Stimulated activated CD8-positive, alpha-beta memory T cell treated with anti-CD3 and anti-CD28 coated beads, Interleukin-12 subunit alpha, Interleukin-12 subunit beta, amount 100 ng/mL, for 24 hours (primary cell): ENCODE results near the gene RILPL2.
"Not testable (repeated sequence)": the region's sequence is repeated elsewhere in the genome, so short reads cannot be mapped to it uniquely, and the experiment has no call there.

Experiments
- DNase-seq: peaks from one replicate; pipeline ENCODE4 v3.0.0-alpha.2; 2020; ENCODE audit errors: extremely low read depth

Gene RILPL2

GRCh38 chr12:123436017-123436964 is at the start of gene RILPL2:
Gene RILPL2 (minus strand): TSS chr12:123436684. CDS start chr12:123436420, 264 bp downstream.
- peak; percentile 81 for DNase-seq

DNA sequence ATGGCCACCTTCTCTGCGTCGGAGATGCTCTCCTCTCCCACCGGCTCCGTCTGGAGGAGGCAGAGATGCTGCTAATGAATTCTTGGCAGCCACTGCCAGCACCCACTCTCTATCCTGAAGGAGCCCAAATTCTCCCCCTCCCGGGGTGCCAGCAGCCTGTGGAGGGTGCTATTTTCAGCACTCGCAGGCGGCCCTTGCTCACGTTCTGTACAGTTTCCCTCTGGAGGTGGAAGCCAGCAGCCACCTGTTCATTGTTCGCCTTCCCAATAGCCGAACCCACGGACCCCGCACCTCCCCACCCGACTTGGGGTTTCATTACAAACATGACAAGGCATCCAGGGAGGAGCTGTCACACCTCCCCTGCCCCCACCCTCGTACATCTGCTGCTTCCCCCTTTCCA is 49.3 kb upstream of the RILPL2 start:
- DNase-seq: no peak

DNA sequence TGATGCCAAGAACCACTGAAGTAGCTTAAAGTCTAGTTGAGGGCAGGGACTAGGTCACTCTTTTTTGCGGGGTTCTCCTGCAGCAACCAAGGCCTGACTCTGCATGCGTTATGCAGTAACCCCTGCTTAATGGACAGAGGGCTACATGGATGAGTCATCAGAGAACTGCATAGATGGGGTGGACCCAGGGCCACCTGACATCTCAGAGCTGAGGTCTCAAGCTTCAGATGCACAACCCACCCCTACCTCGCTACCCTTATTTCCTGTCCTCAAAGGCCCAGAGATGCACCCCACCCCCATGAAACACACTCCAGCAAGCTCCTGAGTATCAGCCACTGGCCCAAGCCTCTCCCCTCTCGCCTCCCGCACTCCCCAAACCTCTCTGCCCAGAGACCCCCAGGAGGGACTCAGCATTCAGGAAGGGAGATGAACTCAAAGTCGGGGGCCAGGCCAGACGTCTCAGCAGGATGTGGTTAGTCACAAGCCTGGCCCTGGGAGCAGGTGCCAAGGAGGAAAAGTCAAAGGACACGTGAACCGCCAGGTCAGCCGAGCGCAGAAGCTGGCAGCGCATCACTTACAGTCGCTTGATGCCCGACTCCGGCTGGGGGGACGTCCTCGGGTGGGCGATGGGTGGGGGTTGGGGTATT is 47.2 kb upstream of the RILPL2 start:
- DNase-seq: no peak

GRCh38 chr12:123482876-123483275 is 46.4 kb upstream of the RILPL2 start:
- DNase-seq: no peak

- not testable (repeated sequence) for DNase-seq
Observed at GRCh38 chr12:123481251-123481650, 44.8 kb upstream of the RILPL2 start.

- DNase-seq: no peak
Observed at GRCh38 chr12:123479442-123480180, 43.1 kb upstream of the RILPL2 start.

DNA sequence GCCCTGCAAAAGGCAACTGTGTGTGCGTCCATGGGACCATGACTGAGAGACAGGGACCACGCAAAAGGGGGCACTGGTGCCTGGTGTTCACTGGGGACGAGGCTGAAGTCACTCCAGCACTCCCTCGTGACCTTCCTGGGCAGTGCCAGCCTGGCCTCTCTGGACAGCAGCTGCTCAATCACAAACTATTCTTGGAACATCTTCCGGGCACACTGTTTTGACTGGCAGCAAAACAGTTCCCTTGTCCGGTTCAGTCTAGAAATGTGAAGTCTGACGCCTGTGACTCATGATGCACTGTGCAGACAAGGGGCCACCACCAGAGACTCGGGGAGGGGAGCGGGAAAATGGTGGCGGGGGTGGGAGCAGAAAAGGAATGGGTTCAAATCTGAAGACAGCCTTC is 42.3 kb upstream of the RILPL2 start:
- DNase-seq: no peak

DNA sequence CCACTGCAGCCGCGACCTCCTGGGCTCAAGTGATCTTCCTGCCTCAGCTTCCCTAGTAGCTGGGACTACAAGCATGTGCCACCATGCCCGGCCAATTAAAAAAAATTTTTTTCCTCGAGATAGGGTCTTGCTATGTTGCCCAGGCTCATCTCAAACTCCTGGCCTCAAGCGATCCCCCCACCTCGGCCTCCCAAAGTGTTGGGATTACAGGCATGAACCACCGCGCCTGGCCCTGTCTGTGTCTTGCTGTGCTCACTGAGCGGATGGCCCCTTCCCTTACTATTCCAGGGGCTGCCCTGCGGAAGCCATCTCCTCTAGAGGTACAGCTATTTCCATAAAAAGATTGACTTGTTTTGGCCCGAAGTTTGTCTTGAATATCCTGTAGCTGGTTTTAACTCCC is 41.6 kb upstream of the RILPL2 start:
- no peak for DNase-seq

GRCh38 chr12:123475246-123475703 is 38.8 kb upstream of the RILPL2 start:
- no peak for DNase-seq

- no peak for DNase-seq
Observed at GRCh38 chr12:123474485-123475245, 38.2 kb upstream of the RILPL2 start.

DNA sequence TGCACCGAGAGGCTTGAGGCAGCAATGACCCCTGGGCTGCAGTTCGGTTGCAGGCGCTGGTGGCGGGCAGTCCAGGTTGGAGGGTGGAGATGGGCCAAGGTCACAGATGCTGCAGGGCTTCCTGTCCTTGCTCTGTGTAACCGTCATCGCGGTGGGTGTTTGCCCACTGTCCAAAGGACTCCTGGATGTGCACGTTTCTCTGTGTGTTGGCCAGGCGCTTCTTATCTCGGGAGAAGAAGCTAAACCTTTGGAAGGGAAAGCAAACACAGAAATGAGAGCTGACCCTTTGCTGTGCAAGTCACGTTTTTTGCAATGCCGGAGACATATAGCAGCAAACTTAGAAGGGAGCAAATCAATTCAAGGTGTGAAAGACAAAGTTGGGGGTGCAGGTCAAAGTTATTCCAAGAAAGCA is 36.0 kb upstream of the RILPL2 start:
- DNase-seq: no peak

DNA sequence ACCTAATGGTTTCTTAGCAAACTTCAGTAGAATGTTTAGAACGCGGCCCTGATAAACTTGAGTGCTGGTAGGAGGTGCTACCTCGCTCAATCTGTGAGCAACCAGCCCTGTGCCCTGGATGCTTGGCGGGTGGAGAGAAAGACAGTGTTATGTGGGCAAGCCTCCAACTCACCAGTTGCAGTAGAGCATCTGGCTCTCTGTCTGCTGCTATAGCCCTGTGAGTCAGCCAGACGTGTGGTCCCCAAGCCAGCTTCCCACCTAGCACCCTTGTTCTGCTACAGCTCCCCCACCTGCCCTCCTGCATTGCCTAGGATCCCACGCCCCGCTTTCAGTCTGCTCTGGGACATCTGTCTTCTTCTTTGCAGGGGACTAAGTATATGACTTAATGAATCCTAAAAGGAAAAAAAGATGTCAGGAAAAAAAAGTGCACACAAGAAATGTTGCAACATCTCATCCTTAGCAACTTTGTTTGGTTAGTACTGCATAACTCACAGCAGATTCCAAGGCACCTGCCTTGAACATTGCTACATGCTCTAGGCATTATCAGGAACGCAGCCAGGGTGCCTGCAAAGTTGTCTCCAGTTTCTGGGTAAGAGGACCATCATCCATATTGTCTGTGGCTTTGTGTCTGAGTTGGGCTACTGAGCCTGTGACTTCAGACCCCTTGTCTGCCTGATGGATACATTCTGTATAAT is 35.0 kb upstream of the RILPL2 start:
- DNase-seq: no peak

DNA sequence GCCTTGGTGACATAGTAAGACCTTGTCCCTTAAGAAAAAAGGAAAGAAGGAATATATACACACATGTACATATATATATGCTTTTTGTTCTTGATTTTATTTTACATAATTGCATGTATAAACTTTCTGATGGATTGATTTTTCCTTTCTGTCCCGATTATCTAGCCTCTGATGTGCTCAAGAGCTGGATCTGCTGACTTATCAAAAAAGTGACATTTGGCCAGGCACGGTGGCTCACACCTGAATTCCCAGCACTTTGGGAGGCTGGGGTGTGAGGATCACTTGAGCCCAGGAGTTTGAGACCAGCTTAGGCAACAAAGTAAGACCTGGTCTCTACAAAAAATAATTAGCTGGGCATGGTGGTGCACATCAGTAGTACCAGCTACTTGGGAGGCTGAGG is 33.5 kb upstream of the RILPL2 start:
- no peak for DNase-seq

DNA sequence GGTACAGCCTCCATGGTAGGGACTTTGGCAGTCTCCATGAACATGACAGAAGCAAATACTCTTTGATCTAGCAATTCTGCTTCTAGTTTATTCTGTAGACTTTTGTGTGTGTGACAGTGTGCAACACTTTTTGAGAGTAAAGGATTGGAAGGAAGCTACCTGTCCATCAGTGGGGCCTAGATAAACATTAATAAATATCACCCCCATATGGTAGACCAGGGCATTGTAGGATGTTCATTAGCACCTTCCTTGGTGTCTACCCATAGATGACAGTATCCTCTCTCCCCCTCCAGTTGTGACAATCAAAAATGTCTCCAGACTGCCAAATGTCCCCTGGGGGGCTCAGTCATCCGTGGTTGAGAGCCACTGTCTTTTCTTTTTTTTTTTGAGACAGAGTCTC is 32.3 kb upstream of the RILPL2 start:
- DNase-seq: no peak

GRCh38 chr12:123465084-123465483 is 28.6 kb upstream of the RILPL2 start:
- DNase-seq: no peak

GRCh38 chr12:123463174-123463573 is 26.7 kb upstream of the RILPL2 start:
- DNase-seq: not testable (repeated sequence)

GRCh38 chr12:123457980-123458779 is 21.7 kb upstream of the RILPL2 start, which contains the start of gene SNRNP35:
Gene SNRNP35 (plus strand): TSS chr12:123458139. CDS start chr12:123465541, 7,402 bp downstream.
- DNase-seq: peak; percentile 53

- DNase-seq: no peak
Observed at GRCh38 chr12:123453165-123453564, 16.7 kb upstream of the RILPL2 start.

DNA sequence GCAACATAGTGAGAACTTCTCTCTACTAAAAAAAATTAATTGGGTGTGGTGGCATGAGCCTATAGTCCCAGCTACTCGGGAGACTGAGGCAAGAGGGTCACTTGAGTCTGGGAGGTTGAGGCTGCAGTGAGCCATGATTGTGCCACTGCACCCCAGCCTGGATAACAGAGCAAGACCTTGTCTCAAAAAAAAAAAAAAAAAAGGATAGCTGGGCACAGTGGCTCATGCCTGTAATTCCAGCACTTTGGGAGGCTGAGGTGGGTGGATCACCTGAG is 15.7 kb upstream of the RILPL2 start:
- DNase-seq: not testable (repeated sequence)

DNA sequence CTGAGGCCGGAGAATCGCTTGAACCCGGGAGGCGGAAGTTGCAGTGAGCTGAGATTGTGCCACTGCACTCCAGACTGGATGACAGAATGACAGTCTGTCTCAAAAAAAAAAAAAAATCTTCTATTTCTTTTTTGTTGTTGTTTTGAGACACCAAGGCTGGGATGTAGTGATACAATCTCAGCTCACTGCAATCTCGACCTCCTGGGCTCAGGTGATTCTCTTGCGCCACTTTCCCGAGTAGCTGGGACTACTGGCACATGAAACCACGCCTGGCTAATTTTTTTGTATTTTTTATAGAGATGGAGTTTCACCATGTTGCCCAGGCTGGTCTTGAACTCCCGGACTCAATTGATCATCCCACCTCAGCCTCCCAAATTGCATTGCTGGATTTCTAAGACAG is 14.2 kb upstream of the RILPL2 start:
- DNase-seq: no peak
